Vagina (tissue), 2 donors: Measurements from ENCODE around the gene NPDC1. TPM values are rescaled to one million over a fixed set of nuclear protein-coding genes. Genes with fewer than 3 reads are reported as not detected.

Experiments used
- DNase-seq, 2 donors: peaks; one replicate each; pipeline ENCODE4 v3.0.0-alpha.2; 2017; ENCODE audit errors: extremely low spot score in 2 of 2
- H3K27ac ChIP-seq: fragments of 200-600 bp; sonication (generic); one replicate; pipeline ENCODE4 v1.5.1; 2019
- H3K27me3 ChIP-seq: fragments of 200-600 bp; sonication (generic); one replicate; pipeline ENCODE4 v1.5.1; 2019
- H3K36me3 ChIP-seq, 2 donors: fragments of 200-600 bp; sonication (generic); one replicate each; pipeline ENCODE4 v1.5.1; 2017 to 2019
- H3K4me1 ChIP-seq: fragments of 200-600 bp; sonication (generic); one replicate; pipeline ENCODE4 v1.5.1; 2019
- H3K4me3 ChIP-seq, 2 donors: fragments of 200-600 bp; sonication (generic); 1 replicate in 1 of 2; 2 replicates in 1 of 2; pipeline ENCODE4 v1.5.1; 2016 to 2019
- H3K9me3 ChIP-seq: fragments of 200-600 bp; sonication (generic); one replicate; pipeline ENCODE4 v1.5.1; 2019
- CTCF ChIP-seq, 3 experiments: fragments of 450-650 bp in 2 of 3; fragments of 200-600 bp in 1 of 3; sonication (generic) in 1 of 3; IDR thresholded peaks; one replicate each; pipeline ENCODE4 v1.5.1; 2017 to 2019; ENCODE audit warnings: antibody characterized with exemption in 3 of 3, mild to moderate bottlenecking in 2 of 3, moderate library complexity in 2 of 3
- POLR2A ChIP-seq, 2 donors: fragments of 450-650 bp; IDR thresholded peaks; one replicate each; pipeline ENCODE4 v1.6.1; 2017; ENCODE audit warnings: antibody characterized with exemption in 2 of 2, mild to moderate bottlenecking in 2 of 2, moderate library complexity in 2 of 2
- POLR2AphosphoS5 ChIP-seq, 2 donors: sonication (generic); formaldehyde crosslinking; IDR thresholded peaks; one replicate each; pipeline ENCODE4 v1.9.0; 2017; ENCODE audit warnings: antibody characterized with exemption in 2 of 2, mild to moderate bottlenecking in 2 of 2, low read depth in 1 of 2; ENCODE audit not compliant: insufficient read depth in 1 of 2
- intact Hi-C: fragments of 100-400 bp; cut with DNase I; formaldehyde crosslinking; loops from one replicate; pipeline ENCODE4 v1.15.1; 2023
- total RNA-seq: library from RNA; depleted of rRNA; stranded (reverse); fragments of >200 nt; gene quantifications from one replicate; pipeline ENCODE4 v1.2.3, GENCODE V29; 2016

NPDC1 gene
- total RNA-seq, 1 donor from 2014 or later, result 67.5 TPM

- intact Hi-C loops, result no loop called here
- H3K36me3 ChIP-seq, result peaks cover 0 to 20% of the 10 kb centered on the region in 2 donors
Observed at GRCh38 chr9:137014776-137015539, 31.0 kb downstream of the NPDC1 start.

GRCh38 chr9:137014166-137014565 lies 31.8 kb downstream of the NPDC1 start:
- Histone ChIP-seq H3K36me3 (peaks cover 0 to 20% of the 10 kb centered on the region in 2 donors), H3K4me1 (no peaks in the 10 kb centered on the region), H3K27me3 (no peaks in the 10 kb centered on the region), H3K9me3 (no peaks in the 10 kb centered on the region), H3K27ac (no peak overlapping the region), H3K4me3 (no peak overlapping the region)
- DNase-seq, result no peak
- TF ChIP-seq POLR2A (IDR thresholded peaks at IDR 0.05), result no peak
- no peak for TF ChIP-seq POLR2AphosphoS5 (IDR thresholded peaks at IDR 0.05; ENCODE audit: insufficient read depth in 1 of 2, low read depth in 1 of 2)
- intact Hi-C loops, result no loop called here

More at GRCh38 chr9:137014776-137015539, 31.0 kb downstream of the NPDC1 start:
- H3K27me3 ChIP-seq, result no peaks in the 10 kb centered on the region
- H3K27ac ChIP-seq, result no peak overlapping the region
- H3K4me1 ChIP-seq, result no peaks in the 10 kb centered on the region
- no peak for TF ChIP-seq POLR2AphosphoS5 (IDR thresholded peaks at IDR 0.05; ENCODE audit: insufficient read depth in 1 of 2, low read depth in 1 of 2)
- no peak for TF ChIP-seq CTCF (IDR thresholded peaks at IDR 0.05)
- H3K9me3 ChIP-seq, result no peaks in the 10 kb centered on the region
- no peak for DNase-seq
- H3K4me3 ChIP-seq, result no peak overlapping the region

GRCh38 chr9:137013571-137013940 lies 32.4 kb downstream of the NPDC1 start:
- H3K27me3 ChIP-seq, result no peaks in the 10 kb centered on the region
- intact Hi-C loops, result no loop called here
- DNase-seq, result no peak
- H3K4me3 ChIP-seq, result no peak overlapping the region
- no peaks in the 10 kb centered on the region for H3K4me1 ChIP-seq
- peaks cover 0 to 20% of the 10 kb centered on the region in 2 donors for H3K36me3 ChIP-seq
- no peak for TF ChIP-seq POLR2AphosphoS5 (IDR thresholded peaks at IDR 0.05; ENCODE audit: insufficient read depth in 1 of 2, low read depth in 1 of 2)
- no peak for TF ChIP-seq POLR2A (IDR thresholded peaks at IDR 0.05)
- TF ChIP-seq CTCF (IDR thresholded peaks at IDR 0.05), result no peak
- no peaks in the 10 kb centered on the region for H3K9me3 ChIP-seq
- H3K27ac ChIP-seq, result no peak overlapping the region

GRCh38 chr9:137012694-137013570 lies 33.0 kb downstream of the NPDC1 start:
- H3K9me3 ChIP-seq, result no peaks in the 10 kb centered on the region
- H3K27ac ChIP-seq, result no peak overlapping the region
- DNase-seq, result no peak
- no peaks in the 10 kb centered on the region for H3K27me3 ChIP-seq
- no peaks in the 10 kb centered on the region for H3K4me1 ChIP-seq
- H3K36me3 ChIP-seq, result peaks cover 0 to 20% of the 10 kb centered on the region in 2 donors
- intact Hi-C loops, result no loop called here
- H3K4me3 ChIP-seq, result no peak overlapping the region
- TF ChIP-seq CTCF (IDR thresholded peaks at IDR 0.05) (no peak), POLR2A (IDR thresholded peaks at IDR 0.05) (no peak), POLR2AphosphoS5 (IDR thresholded peaks at IDR 0.05; ENCODE audit: insufficient read depth in 1 of 2, low read depth in 1 of 2) (no peak)

- TF ChIP-seq CTCF (IDR thresholded peaks at IDR 0.05), result no peak
- no peak for TF ChIP-seq POLR2AphosphoS5 (IDR thresholded peaks at IDR 0.05; ENCODE audit: insufficient read depth in 1 of 2, low read depth in 1 of 2)
- Histone ChIP-seq H3K4me3 (no peak overlapping the region), H3K9me3 (no peaks in the 10 kb centered on the region), H3K4me1 (no peaks in the 10 kb centered on the region), H3K27ac (no peak overlapping the region), H3K27me3 (no peaks in the 10 kb centered on the region), H3K36me3 (peaks cover 0 to 15% of the 10 kb centered on the region in 2 donors)
- intact Hi-C loops, result no loop called here
- no peak for DNase-seq
Observed at GRCh38 chr9:137011907-137012675, 33.9 kb downstream of the NPDC1 start.
